ENCODE results near the gene GUK1. TPM values are rescaled to one million over a fixed set of nuclear protein-coding genes. Genes with fewer than 3 reads are reported as not detected.

GUK1 gene
- total RNA-seq, 1 experiment from 2014 or later: 996 TPM

- Histone ChIP-seq H3K4me2 (ENCODE audit: low read length) (no peak overlapping the region), H3K4me1 (ENCODE audit: insufficient read depth, low read length) (peaks cover 39% of the 10 kb centered on the region), H3K27me3 (ENCODE audit: low read length) (no peaks in the 10 kb centered on the region), H3K4me3 (ENCODE audit: low read length) (no peak overlapping the region), H3K36me3 (ENCODE audit: low read depth, low read length) (peaks cover 86% of the 10 kb centered on the region), H2AFZ (ENCODE audit: low read length) (no peak overlapping the region), H3K9me2 (replicated peaks; ENCODE audit: low read length) (no peaks in the 10 kb centered on the region), H3K9ac (ENCODE audit: low read length) (no peak overlapping the region), H3K79me2 (ENCODE audit: low read length) (peaks cover 100% of the 10 kb centered on the region), H3K27ac (ENCODE audit: low read length) (no peak overlapping the region), H3K9me3 (ENCODE audit: low read length) (no peaks in the 10 kb centered on the region), H4K20me1 (ENCODE audit: low read length) (peaks cover 99% of the 10 kb centered on the region), H3F3A (ENCODE audit: low read length, unreplicated experiment) (no peaks in the 10 kb centered on the region)
- ChIA-PET POLR2A (ENCODE audit: unreplicated experiment) (interaction anchor here (0.6 kb wide), 1 partner anchor 11 kb away, joined by 4 read pairs; no protein-coding TSS in a partner anchor), CTCF (interaction anchor here (0.7 kb wide), 1 partner anchor 612 kb away, joined by 3 read pairs; no protein-coding TSS in a partner anchor)
- intact Hi-C loops (cut with micrococcal nuclease): no loop called here
- no TSS peak for BruUV-seq (replicated peaks)
- TF ChIP-seq CTCF (conservative IDR thresholded peaks at IDR 0.05; ENCODE audit: low read depth, low read length) (no peak), EZH2 (IDR thresholded peaks at IDR 0.05; ENCODE audit: low read length, unreplicated experiment) (no peak), EZH2phosphoT487 (IDR thresholded peaks at IDR 0.05; ENCODE audit: borderline replicate concordance, low read length) (no peak)
- DNase-seq: peak; percentile 53
- ATAC-seq: no peak
Observed at GRCh38 chr1:228093050-228093906, 46.8 kb upstream of the GUK1 start.

- ATAC-seq: no peak
- peaks cover 100% of the 10 kb centered on the region for H3K79me2 ChIP-seq (ENCODE audit: low read length)
- H4K20me1 ChIP-seq (ENCODE audit: low read length): peaks cover 99% of the 10 kb centered on the region
- no peak overlapping the region for H3K4me3 ChIP-seq (ENCODE audit: low read length)
- no peak overlapping the region for H3K4me2 ChIP-seq (ENCODE audit: low read length)
- no peak for DNase-seq
- H3F3A ChIP-seq (ENCODE audit: low read length, unreplicated experiment): no peaks in the 10 kb centered on the region
- peaks cover 27% of the 10 kb centered on the region for H3K4me1 ChIP-seq (ENCODE audit: insufficient read depth, low read length)
- no peak overlapping the region for H3K9ac ChIP-seq (ENCODE audit: low read length)
- BruUV-seq (replicated peaks): no TSS peak
- CTCF ChIA-PET: no interaction called here
- no peaks in the 10 kb centered on the region for H3K27me3 ChIP-seq (ENCODE audit: low read length)
- no peak overlapping the region for H3K27ac ChIP-seq (ENCODE audit: low read length)
- H3K36me3 ChIP-seq (ENCODE audit: low read depth, low read length): peaks cover 86% of the 10 kb centered on the region
- POLR2A ChIA-PET (ENCODE audit: unreplicated experiment): no interaction called here
- TF ChIP-seq EZH2phosphoT487 (IDR thresholded peaks at IDR 0.05; ENCODE audit: borderline replicate concordance, low read length) (no peak), EZH2 (IDR thresholded peaks at IDR 0.05; ENCODE audit: low read length, unreplicated experiment) (no peak), CTCF (conservative IDR thresholded peaks at IDR 0.05; ENCODE audit: low read depth, low read length) (no peak)
- intact Hi-C loops (cut with micrococcal nuclease): no loop called here
- no peak overlapping the region for H2AFZ ChIP-seq (ENCODE audit: low read length)
- no peaks in the 10 kb centered on the region for H3K9me3 ChIP-seq (ENCODE audit: low read length)
- H3K9me2 ChIP-seq (replicated peaks; ENCODE audit: low read length): no peaks in the 10 kb centered on the region
Observed at GRCh38 chr1:228094432-228095016, 45.6 kb upstream of the GUK1 start.

All from PC-3 (cell line).